ENCODE results near the gene HLA-B.

The HLA-B gene

DNA sequence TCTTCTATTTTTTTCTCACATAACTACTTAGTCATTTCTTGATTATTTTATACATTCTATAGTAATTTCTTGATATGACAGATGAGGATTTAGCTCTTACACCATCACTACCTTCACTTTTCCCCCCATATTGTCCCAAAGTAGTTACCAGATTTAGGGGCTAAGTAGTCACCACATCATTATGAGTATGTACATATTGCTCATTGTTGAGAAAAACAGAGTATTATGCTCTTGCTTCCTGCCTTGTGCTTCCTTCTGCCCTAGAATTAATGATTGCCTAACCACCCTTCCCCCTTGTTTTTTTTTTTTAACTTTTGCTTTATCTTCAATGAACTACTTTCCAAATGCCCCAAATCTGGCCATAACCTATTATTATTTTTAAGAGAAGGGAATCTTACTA lies 6.8 kb upstream of the HLA-B start:
- Histone ChIP-seq H2BK12ac (ENCODE audit: low read length) (no peak overlapping the region), H3K27me3 (ENCODE audit: control insufficient read depth in 3 of 3, insufficient read depth in 3 of 3, low read depth in 1 of 3, low read length in 3 of 3) (peaks cover 0 to 36% (median 20%) of the 10 kb centered on the region in 3 experiments), H3K9me3 (replicated peaks in 1 of 2; ENCODE audit: control insufficient read depth in 2 of 2, insufficient read depth in 1 of 2, low read depth in 1 of 2, low read length in 2 of 2) (peaks cover 0 to 3% of the 10 kb centered on the region in 2 donors)

DNA sequence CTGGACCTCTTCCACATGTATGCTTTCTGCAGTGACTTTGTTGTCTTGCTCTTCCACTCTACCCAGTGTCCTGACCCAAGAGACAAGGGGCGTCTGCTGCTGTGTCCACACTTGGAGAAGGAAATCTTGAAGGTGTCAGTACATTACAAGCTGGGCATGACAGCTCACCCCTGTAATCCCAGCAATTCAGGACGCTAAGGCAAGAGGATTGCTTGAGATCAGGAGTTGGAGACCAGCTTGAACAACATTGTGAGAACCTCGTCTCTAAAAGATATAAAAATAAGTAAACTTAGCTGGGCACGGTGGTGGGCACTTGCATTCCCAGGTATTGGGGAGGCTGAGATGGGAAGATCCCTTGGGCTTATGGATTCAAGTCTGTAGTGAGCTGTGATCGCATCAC lies 5.8 kb upstream of the HLA-B start:
- H2BK15ac ChIP-seq (ENCODE audit: low read length), result no peak overlapping the region
- no peak overlapping the region for H3K27ac ChIP-seq (replicated peaks; ENCODE audit: low read length)
- no peak overlapping the region for H2AK5ac ChIP-seq (ENCODE audit: low read depth, low read length)
- no peak overlapping the region for H2AFZ ChIP-seq (ENCODE audit: low read length)
- H3K27me3 ChIP-seq (ENCODE audit: control insufficient read depth in 3 of 3, insufficient read depth in 3 of 3, low read depth in 1 of 3, low read length in 3 of 3), result peaks cover 0 to 42% (median 25%) of the 10 kb centered on the region in 3 experiments
- no peak overlapping the region for H3K18ac ChIP-seq (ENCODE audit: low read length)
- H4K8ac ChIP-seq (ENCODE audit: low read depth, low read length), result no peak overlapping the region
- H3K4me1 ChIP-seq (ENCODE audit: control insufficient read depth in 2 of 2, insufficient read depth in 1 of 2, low read depth in 1 of 2, low read length in 2 of 2), result peaks cover 0 to 5% of the 10 kb centered on the region in 2 donors
- no peak overlapping the region for H3K9ac ChIP-seq (ENCODE audit: low read depth, low read length, poor library complexity)
- no peak overlapping the region for H2BK120ac ChIP-seq (ENCODE audit: low read depth, low read length)
- no peak overlapping the region for H2BK5ac ChIP-seq (ENCODE audit: low read length)
- H3K9me3 ChIP-seq (replicated peaks in 1 of 2; ENCODE audit: control insufficient read depth in 2 of 2, insufficient read depth in 1 of 2, low read depth in 1 of 2, low read length in 2 of 2), result peaks cover 0 to 3% of the 10 kb centered on the region in 2 donors
- no peak overlapping the region for H3K4me3 ChIP-seq (ENCODE audit: low read length in 2 of 2)
- no peak overlapping the region for H2BK12ac ChIP-seq (ENCODE audit: low read length)
- WGBS, 2 donors (ENCODE audit: extremely low coverage in 2 of 2, insufficient read length in 2 of 2, insufficient replicate concordance in 1 of 2), result no CpG with 5 or more reads among the region's 5 CpGs
- H3K4ac ChIP-seq (ENCODE audit: low read length), result no peak overlapping the region
- H4K91ac ChIP-seq (ENCODE audit: low read depth, low read length, poor library complexity), result no peak overlapping the region
- no peak overlapping the region for H3K14ac ChIP-seq (ENCODE audit: low read length)
- no peak overlapping the region for H3K23ac ChIP-seq (ENCODE audit: low read depth, low read length, poor library complexity)
- H3K79me1 ChIP-seq (ENCODE audit: low read depth, low read length), result no peaks in the 10 kb centered on the region
- DNase-seq (ENCODE audit: low spot score), result no peak
- H3K4me2 ChIP-seq (ENCODE audit: insufficient read depth, low read length, poor library complexity, severe bottlenecking), result no peak overlapping the region
- no peaks in the 10 kb centered on the region for H3K36me3 ChIP-seq (replicated peaks in 1 of 2; ENCODE audit: control insufficient read depth in 2 of 2, insufficient read depth in 2 of 2, low read length in 2 of 2)

More for the DNA sequence above, 6.8 kb upstream of the HLA-B start:
- H4K91ac ChIP-seq (ENCODE audit: low read depth, low read length, poor library complexity), result no peak overlapping the region
- H3K23ac ChIP-seq (ENCODE audit: low read depth, low read length, poor library complexity), result no peak overlapping the region
- no peaks in the 10 kb centered on the region for H3K79me1 ChIP-seq (ENCODE audit: low read depth, low read length)
- no peak overlapping the region for H2AK5ac ChIP-seq (ENCODE audit: low read depth, low read length)
- no peak for DNase-seq (ENCODE audit: low spot score)
- H4K8ac ChIP-seq (ENCODE audit: low read depth, low read length), result no peak overlapping the region
- peaks cover 0 to 5% of the 10 kb centered on the region in 2 donors for H3K4me1 ChIP-seq (ENCODE audit: control insufficient read depth in 2 of 2, insufficient read depth in 1 of 2, low read depth in 1 of 2, low read length in 2 of 2)
- no peak overlapping the region for H2BK5ac ChIP-seq (ENCODE audit: low read length)
- no peak overlapping the region for H2BK120ac ChIP-seq (ENCODE audit: low read depth, low read length)
- no peaks in the 10 kb centered on the region for H3K36me3 ChIP-seq (replicated peaks in 1 of 2; ENCODE audit: control insufficient read depth in 2 of 2, insufficient read depth in 2 of 2, low read length in 2 of 2)
- H3K14ac ChIP-seq (ENCODE audit: low read length), result no peak overlapping the region
- no peak overlapping the region for H3K4me3 ChIP-seq (ENCODE audit: low read length in 2 of 2)
- no peak overlapping the region for H3K18ac ChIP-seq (ENCODE audit: low read length)
- H3K4me2 ChIP-seq (ENCODE audit: insufficient read depth, low read length, poor library complexity, severe bottlenecking), result no peak overlapping the region
- no peak overlapping the region for H2AFZ ChIP-seq (ENCODE audit: low read length)
- H3K9ac ChIP-seq (ENCODE audit: low read depth, low read length, poor library complexity), result no peak overlapping the region
- H2BK15ac ChIP-seq (ENCODE audit: low read length), result no peak overlapping the region
- no peak overlapping the region for H3K27ac ChIP-seq (replicated peaks; ENCODE audit: low read length)
- no peak overlapping the region for H3K4ac ChIP-seq (ENCODE audit: low read length)

DNA sequence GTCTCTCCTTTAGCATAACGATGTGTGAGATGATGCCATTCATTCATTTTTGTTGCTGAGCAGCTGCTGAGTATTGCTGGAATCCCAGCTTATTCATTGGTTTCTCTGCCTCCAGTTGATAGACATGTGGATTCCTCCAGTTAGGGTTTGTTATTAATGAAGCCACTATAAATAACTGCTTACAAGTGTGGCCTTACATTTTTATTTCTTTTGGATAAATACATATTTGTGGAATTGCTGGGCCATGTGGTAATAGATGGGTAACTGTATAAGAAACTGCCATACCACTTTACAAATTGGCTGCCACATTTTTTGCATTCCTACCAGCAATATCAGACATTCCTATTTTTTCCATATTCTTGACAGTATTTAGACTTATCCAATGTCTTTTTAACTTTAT lies 2.6 kb upstream of the HLA-B start:
- H3K9ac ChIP-seq (ENCODE audit: low read depth, low read length, poor library complexity), result no peak overlapping the region
- peaks cover 0 to 3% of the 10 kb centered on the region in 2 donors for H3K9me3 ChIP-seq (replicated peaks in 1 of 2; ENCODE audit: control insufficient read depth in 2 of 2, insufficient read depth in 1 of 2, low read depth in 1 of 2, low read length in 2 of 2)
- no peak overlapping the region for H3K14ac ChIP-seq (ENCODE audit: low read length)
- H2BK5ac ChIP-seq (ENCODE audit: low read length), result no peak overlapping the region
- DNase-seq (ENCODE audit: low spot score), result no peak
- no CpG with 5 or more reads among the region's 1 CpG for WGBS, 2 donors (ENCODE audit: extremely low coverage in 2 of 2, insufficient read length in 2 of 2, insufficient replicate concordance in 1 of 2)
- no peak overlapping the region for H2AFZ ChIP-seq (ENCODE audit: low read length)
- no peak overlapping the region for H3K23ac ChIP-seq (ENCODE audit: low read depth, low read length, poor library complexity)
- H3K79me1 ChIP-seq (ENCODE audit: low read depth, low read length), result no peaks in the 10 kb centered on the region
- H2BK15ac ChIP-seq (ENCODE audit: low read length), result no peak overlapping the region
- no peak overlapping the region for H2BK120ac ChIP-seq (ENCODE audit: low read depth, low read length)
- peaks cover 0 to 54% (median 38%) of the 10 kb centered on the region in 3 experiments for H3K27me3 ChIP-seq (ENCODE audit: control insufficient read depth in 3 of 3, insufficient read depth in 3 of 3, low read depth in 1 of 3, low read length in 3 of 3)
- no peak overlapping the region for H3K18ac ChIP-seq (ENCODE audit: low read length)
- H3K4me2 ChIP-seq (ENCODE audit: insufficient read depth, low read length, poor library complexity, severe bottlenecking), result no peak overlapping the region
- H3K4me3 ChIP-seq (ENCODE audit: low read length in 2 of 2), result no peak overlapping the region
- no peak overlapping the region for H2BK12ac ChIP-seq (ENCODE audit: low read length)
- H3K4me1 ChIP-seq (ENCODE audit: control insufficient read depth in 2 of 2, insufficient read depth in 1 of 2, low read depth in 1 of 2, low read length in 2 of 2), result peaks cover 0 to 2% of the 10 kb centered on the region in 2 donors
- H3K36me3 ChIP-seq (replicated peaks in 1 of 2; ENCODE audit: control insufficient read depth in 2 of 2, insufficient read depth in 2 of 2, low read length in 2 of 2), result no peaks in the 10 kb centered on the region
- H3K4ac ChIP-seq (ENCODE audit: low read length), result no peak overlapping the region
- H4K91ac ChIP-seq (ENCODE audit: low read depth, low read length, poor library complexity), result no peak overlapping the region
- H2AK5ac ChIP-seq (ENCODE audit: low read depth, low read length), result no peak overlapping the region
- no peak overlapping the region for H3K27ac ChIP-seq (replicated peaks; ENCODE audit: low read length)
- H4K8ac ChIP-seq (ENCODE audit: low read depth, low read length), result no peak overlapping the region

DNA sequence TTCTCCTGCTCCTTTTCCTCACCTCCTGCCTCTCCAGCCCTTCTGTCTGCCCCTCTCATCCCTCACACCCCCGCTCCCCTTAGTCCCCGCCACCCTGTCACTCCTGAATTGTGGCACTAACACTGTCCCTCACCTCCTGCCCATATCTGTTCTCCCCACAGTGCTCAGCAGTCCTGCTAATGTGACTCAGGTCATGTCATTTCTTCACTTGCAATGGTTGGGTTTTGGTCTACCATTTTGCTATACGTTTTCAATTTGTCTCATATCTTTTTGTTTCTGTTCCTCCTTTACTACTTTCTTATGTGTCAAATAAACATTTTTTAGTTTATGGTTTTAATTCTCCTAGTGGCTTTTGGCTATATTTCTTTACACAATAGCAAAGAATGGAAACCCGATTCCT lies 1.3 kb upstream of the HLA-B start:
- H3K27me3 ChIP-seq (ENCODE audit: control insufficient read depth in 3 of 3, insufficient read depth in 3 of 3, low read depth in 1 of 3, low read length in 3 of 3), result peaks cover 0 to 49% (median 38%) of the 10 kb centered on the region in 3 experiments
- no peaks in the 10 kb centered on the region for H3K79me1 ChIP-seq (ENCODE audit: low read depth, low read length)
- no peak overlapping the region for H3K14ac ChIP-seq (ENCODE audit: low read length)

More for the DNA sequence above, 1.3 kb upstream of the HLA-B start:
- H3K9me3 ChIP-seq (replicated peaks in 1 of 2; ENCODE audit: control insufficient read depth in 2 of 2, insufficient read depth in 1 of 2, low read depth in 1 of 2, low read length in 2 of 2), result peaks cover 0 to 3% of the 10 kb centered on the region in 2 donors
- H3K27ac ChIP-seq (replicated peaks; ENCODE audit: low read length), result no peak overlapping the region
- no peak overlapping the region for H2AFZ ChIP-seq (ENCODE audit: low read length)
- no peak overlapping the region for H2BK15ac ChIP-seq (ENCODE audit: low read length)
- H3K4ac ChIP-seq (ENCODE audit: low read length), result no peak overlapping the region
- H3K23ac ChIP-seq (ENCODE audit: low read depth, low read length, poor library complexity), result no peak overlapping the region
- no peak overlapping the region for H3K9ac ChIP-seq (ENCODE audit: low read depth, low read length, poor library complexity)
- H3K4me3 ChIP-seq (ENCODE audit: low read length in 2 of 2), result no peak overlapping the region
- no peak overlapping the region for H3K4me2 ChIP-seq (ENCODE audit: insufficient read depth, low read length, poor library complexity, severe bottlenecking)
- no peak overlapping the region for H4K8ac ChIP-seq (ENCODE audit: low read depth, low read length)
- H3K4me1 ChIP-seq (ENCODE audit: control insufficient read depth in 2 of 2, insufficient read depth in 1 of 2, low read depth in 1 of 2, low read length in 2 of 2), result peaks cover 0 to 2% of the 10 kb centered on the region in 2 donors
- H2BK12ac ChIP-seq (ENCODE audit: low read length), result no peak overlapping the region
- no peak overlapping the region for H2AK5ac ChIP-seq (ENCODE audit: low read depth, low read length)
- DNase-seq (ENCODE audit: low spot score), result no peak
- H2BK120ac ChIP-seq (ENCODE audit: low read depth, low read length), result no peak overlapping the region
- no peak overlapping the region for H2BK5ac ChIP-seq (ENCODE audit: low read length)
- no CpG with 5 or more reads among the region's 4 CpGs for WGBS, 2 donors (ENCODE audit: extremely low coverage in 2 of 2, insufficient read length in 2 of 2, insufficient replicate concordance in 1 of 2)
- no peak overlapping the region for H4K91ac ChIP-seq (ENCODE audit: low read depth, low read length, poor library complexity)
- H3K18ac ChIP-seq (ENCODE audit: low read length), result no peak overlapping the region
- H3K36me3 ChIP-seq (replicated peaks in 1 of 2; ENCODE audit: control insufficient read depth in 2 of 2, insufficient read depth in 2 of 2, low read length in 2 of 2), result no peaks in the 10 kb centered on the region
